Activated T-cell treated with anti-CD3 and anti-CD28 coated beads for 48 hours (primary cell): Measurements from ENCODE around the gene IFNL3.
"Not testable (repeated sequence)": the region's sequence is repeated elsewhere in the genome, so short reads cannot be mapped to it uniquely, and the experiment has no call there.

ENCODE experiments used
- DNase-seq: peaks from one replicate; pipeline ENCODE4 v3.0.0-alpha.2; 2020; ENCODE audit warnings: low read depth

IFNL3 gene

GRCh38 chr19:39244410-39245100 is at the start of gene IFNL3:
Gene IFNL3, minus strand, starts transcription at chr19:39245006. Its CDS starts 39 bp downstream, at chr19:39244967.
- not testable (repeated sequence) for DNase-seq

GRCh38 chr19:39293394-39293793 is 48.6 kb upstream of the IFNL3 start:
- no peak for DNase-seq

- DNase-seq: no peak
These were observed 39.2 kb upstream of the IFNL3 start for GRCh38 chr19:39284032-39284431.

- no peak for DNase-seq
These were observed 37.2 kb upstream of the IFNL3 start for GRCh38 chr19:39282021-39282420.

- DNase-seq: no peak
These were observed 32.8 kb upstream of the IFNL3 start for GRCh38 chr19:39277598-39277997.

- no peak for DNase-seq
These were observed 31.9 kb upstream of the IFNL3 start for GRCh38 chr19:39276740-39277139.

- no peak for DNase-seq
These were observed 30.8 kb upstream of the IFNL3 start for GRCh38 chr19:39275578-39275977.

GRCh38 chr19:39273859-39274258 is 29.1 kb upstream of the IFNL3 start:
- DNase-seq: not testable (repeated sequence)

- no peak for DNase-seq
These were observed 25.4 kb upstream of the IFNL3 start for GRCh38 chr19:39270036-39270871.

- not testable (repeated sequence) for DNase-seq
These were observed 24.6 kb upstream of the IFNL3 start for GRCh38 chr19:39269369-39269768.

- not testable (repeated sequence) for DNase-seq
These were observed 23.9 kb upstream of the IFNL3 start for GRCh38 chr19:39268531-39269223.

GRCh38 chr19:39268085-39268484 is 23.3 kb upstream of the IFNL3 start, which contains the start of gene IFNL2:
Gene IFNL2, plus strand, starts transcription at chr19:39268396. Its CDS starts 173 bp downstream, at chr19:39268569.
- DNase-seq: not testable (repeated sequence)

- DNase-seq: no peak
These were observed 20.6 kb upstream of the IFNL3 start for GRCh38 chr19:39265321-39265916.

- no peak for DNase-seq
These were observed 19.8 kb upstream of the IFNL3 start for GRCh38 chr19:39264306-39265290.

GRCh38 chr19:39263912-39264305 is 19.1 kb upstream of the IFNL3 start:
- no peak for DNase-seq

GRCh38 chr19:39262496-39262895 is 17.7 kb upstream of the IFNL3 start:
- no peak for DNase-seq

GRCh38 chr19:39261704-39262103 is 16.9 kb upstream of the IFNL3 start:
- no peak for DNase-seq

GRCh38 chr19:39257227-39257626 is 12.4 kb upstream of the IFNL3 start:
- no peak for DNase-seq

GRCh38 chr19:39254531-39255345 is 9.9 kb upstream of the IFNL3 start:
- no peak for DNase-seq
